CD8-positive, alpha-beta memory T cell (primary cell): ENCODE measurements around the gene IL3. TPM values are rescaled to one million over a fixed set of nuclear protein-coding genes. Genes with fewer than 3 reads are reported as not detected.
A peak's percentile ranks its signal among the peaks of the same experiment; 100 is the strongest.

Source experiments
- CTCF ChIA-PET: fragments of 350-600 bp; sonication (Branson Sonifier 250); formaldehyde crosslinking; loops from one replicate; lab custom pipeline; 2021; ENCODE audit warnings: antibody characterized with exemption; lab: Charles Lee
- POLR2A ChIA-PET: fragments of 350-600 bp; sonication (Branson Sonifier 250); formaldehyde crosslinking; loops from one replicate; lab custom pipeline; 2021; ENCODE audit warnings: antibody characterized with exemption; lab: Charles Lee
- DNase-seq, 5 donors: peaks; one replicate each; pipeline versions ENCODE4 v3.0.0 to v3.0.0-alpha.2; 2020 to 2022; ENCODE audit warnings: mixed read lengths in 1 of 5
- H3K27ac ChIP-seq: one replicate; pipeline ENCODE4 v1.7.0; 2013; ENCODE audit warnings: low read depth, mild to moderate bottlenecking, low read length, moderate library complexity
- H3K27me3 ChIP-seq: 2 replicates; pipeline ENCODE4 v1.7.0; 2013; ENCODE audit warnings: low read length, mild to moderate bottlenecking; ENCODE audit not compliant: insufficient read depth, poor library complexity, severe bottlenecking
- H3K36me3 ChIP-seq: 2 replicates; pipeline ENCODE4 v1.7.0; 2013; ENCODE audit warnings: mild to moderate bottlenecking, low read length, moderate library complexity; ENCODE audit not compliant: insufficient read depth
- H3K4me1 ChIP-seq: 2 replicates; pipeline ENCODE4 v1.7.0; 2013; ENCODE audit warnings: mild to moderate bottlenecking, low read length, moderate library complexity; ENCODE audit not compliant: insufficient read depth
- H3K4me3 ChIP-seq: 2 replicates; pipeline ENCODE4 v1.7.0; 2013; ENCODE audit warnings: mild to moderate bottlenecking, low read length
- H3K9me3 ChIP-seq: 2 replicates; pipeline ENCODE4 v1.7.0; 2013; ENCODE audit warnings: mild to moderate bottlenecking, low read length
- H3K27ac Mint-ChIP-seq, 8 donors: one replicate each; pipeline ENCODE4 v1.8.0; 2020 to 2021; ENCODE audit warnings: mixed read lengths in 8 of 8, mild to moderate bottlenecking in 6 of 8, inconsistent platforms in 3 of 8, moderate library complexity in 3 of 8
- H3K27me3 Mint-ChIP-seq, 2 donors: one replicate each; pipeline ENCODE4 v1.8.0; 2020 to 2021; ENCODE audit warnings: mixed read lengths in 2 of 2, mild to moderate bottlenecking in 1 of 2, moderate library complexity in 1 of 2
- H3K36me3 Mint-ChIP-seq, 3 donors: one replicate each; pipeline ENCODE4 v1.8.0; 2020 to 2021; ENCODE audit warnings: mixed read lengths in 3 of 3, inconsistent platforms in 1 of 3, mild to moderate bottlenecking in 1 of 3
- H3K4me1 Mint-ChIP-seq, 3 donors: one replicate each; pipeline ENCODE4 v1.8.0; 2020 to 2021; ENCODE audit warnings: mixed read lengths in 3 of 3, inconsistent platforms in 1 of 3, mild to moderate bottlenecking in 1 of 3
- H3K4me3 Mint-ChIP-seq, 7 donors: one replicate each; pipeline ENCODE4 v1.8.0; 2020 to 2021; ENCODE audit warnings: mixed read lengths in 7 of 7, mild to moderate bottlenecking in 6 of 7, moderate library complexity in 4 of 7, inconsistent platforms in 2 of 7
- H3K9me3 Mint-ChIP-seq, 5 donors: one replicate each; pipeline ENCODE4 v1.8.0; 2020 to 2022; ENCODE audit warnings: mixed read lengths in 5 of 5, mild to moderate bottlenecking in 3 of 5, moderate library complexity in 2 of 5, inconsistent platforms in 1 of 5
- polyA plus RNA-seq: library from polyadenylated mRNA; unstranded; fragments of 300-500 nt; fragmentation: Illumina TruSeq; gene quantifications from one replicate; pipeline ENCODE4 v1.2.3, GENCODE V29; 2021
- total RNA-seq, 2 experiments: library from RNA; stranded (reverse); gene quantifications; one replicate each; pipeline ENCODE4 v1.2.3, GENCODE V29; 2021

The IL3 gene
- total and polyA plus RNA-seq, 3 experiments from 2014 or later, result 69.7 to 71.9 TPM; not detected in 1

DNA sequence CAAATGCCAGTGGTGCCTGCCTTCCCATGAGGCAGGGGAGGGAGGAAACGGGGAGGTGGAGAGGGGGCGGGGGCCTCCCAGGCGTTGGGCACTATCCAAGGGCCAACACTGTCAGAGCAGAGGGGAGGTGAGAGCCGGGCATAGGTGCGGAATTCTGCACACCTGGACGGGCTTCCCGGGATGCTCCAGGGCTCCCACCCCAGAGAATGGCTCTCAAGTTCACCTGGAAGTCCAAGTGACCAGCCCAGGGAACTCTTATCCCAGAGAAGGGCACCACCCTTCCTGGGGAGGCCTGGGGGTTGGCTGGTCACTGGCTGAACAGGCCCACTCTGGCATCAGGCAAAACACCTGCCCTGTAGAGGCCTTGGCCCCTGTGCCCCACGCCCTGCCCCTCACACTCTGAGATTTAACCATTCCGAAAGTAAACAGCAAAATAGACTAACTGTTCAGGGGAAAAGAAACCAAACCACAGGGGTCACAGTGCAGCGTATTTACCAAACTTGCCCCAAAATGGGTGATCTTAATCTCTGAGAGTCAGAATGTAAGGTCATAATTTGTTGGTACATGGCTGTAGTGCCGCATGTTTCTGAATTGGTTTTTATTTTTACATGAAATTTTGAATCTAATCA is 15.9 kb downstream of the IL3 start:
- DNase-seq, result no peak
- POLR2A ChIA-PET, result no interaction called here
- peaks cover 0 to 1% (median 0%) of the 10 kb centered on the region in 3 donors for H3K36me3 Mint-ChIP-seq
- CTCF ChIA-PET, result interaction anchor here (1.3 to 3.0 kb wide), 2 partner anchors 11 to 17 kb away, joined by 3 to 18 read pairs; no protein-coding TSS in a partner anchor
- H3K27ac Mint-ChIP-seq, result peak overlapping the region in 4 of 8 donors; percentile 29 to 89 (median 58)
- H3K27me3 Mint-ChIP-seq, result no peaks in the 10 kb centered on the region
- no peaks in the 10 kb centered on the region for H3K9me3 Mint-ChIP-seq
- Histone ChIP-seq H3K4me3 (no peak overlapping the region), H3K9me3 (no peaks in the 10 kb centered on the region), H3K36me3 (no peaks in the 10 kb centered on the region), H3K4me1 (peaks cover 12% of the 10 kb centered on the region), H3K27ac (no peak overlapping the region), H3K27me3 (no peaks in the 10 kb centered on the region)
- peaks cover 18 to 65% (median 46%) of the 10 kb centered on the region in 3 donors for H3K4me1 Mint-ChIP-seq
- peak overlapping the region in 2 of 7 donors; percentile 3 to 8 for H3K4me3 Mint-ChIP-seq

DNA sequence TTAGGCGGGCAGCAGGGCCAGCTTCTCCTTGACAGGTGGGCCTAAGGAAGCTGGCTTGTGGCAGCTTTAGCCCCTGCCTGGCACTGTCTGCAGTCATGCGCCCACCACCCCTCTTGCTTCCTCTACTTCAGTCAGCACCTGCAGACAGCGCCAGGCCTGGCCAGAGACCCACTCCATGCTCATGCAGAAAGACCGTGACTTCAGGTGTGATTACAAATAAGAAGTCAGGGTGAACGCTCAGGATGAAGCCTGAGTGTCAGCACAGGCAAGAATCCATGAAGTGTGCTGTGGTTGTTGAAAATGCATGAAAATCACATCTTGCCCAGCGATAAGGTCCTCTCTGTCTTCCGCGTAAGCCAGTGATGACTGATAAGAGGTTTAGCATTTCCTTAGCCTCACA is 16.5 kb downstream of the IL3 start:
- ChIA-PET CTCF (interaction anchor here (1.0 to 1.5 kb wide), 3 partner anchors 12 to 16 kb away, joined by 3 to 5 read pairs (median 4); no protein-coding TSS in a partner anchor), POLR2A (no interaction called here)
- Histone ChIP-seq H3K27me3 (no peaks in the 10 kb centered on the region), H3K4me1 (peaks cover 12% of the 10 kb centered on the region), H3K27ac (no peak overlapping the region), H3K36me3 (no peaks in the 10 kb centered on the region), H3K4me3 (no peak overlapping the region), H3K9me3 (no peaks in the 10 kb centered on the region)
- DNase-seq, result no peak
- Mint-ChIP-seq H3K9me3 (no peaks in the 10 kb centered on the region), H3K36me3 (peaks cover 0 to 1% (median 0%) of the 10 kb centered on the region in 3 donors), H3K4me1 (peaks cover 22 to 69% (median 46%) of the 10 kb centered on the region in 3 donors), H3K27ac (peak overlapping the region in 6 of 8 donors; percentile 47 to 89 (median 80)), H3K27me3 (no peaks in the 10 kb centered on the region), H3K4me3 (peak overlapping the region in 1 of 7 donors; percentile 16)

DNA sequence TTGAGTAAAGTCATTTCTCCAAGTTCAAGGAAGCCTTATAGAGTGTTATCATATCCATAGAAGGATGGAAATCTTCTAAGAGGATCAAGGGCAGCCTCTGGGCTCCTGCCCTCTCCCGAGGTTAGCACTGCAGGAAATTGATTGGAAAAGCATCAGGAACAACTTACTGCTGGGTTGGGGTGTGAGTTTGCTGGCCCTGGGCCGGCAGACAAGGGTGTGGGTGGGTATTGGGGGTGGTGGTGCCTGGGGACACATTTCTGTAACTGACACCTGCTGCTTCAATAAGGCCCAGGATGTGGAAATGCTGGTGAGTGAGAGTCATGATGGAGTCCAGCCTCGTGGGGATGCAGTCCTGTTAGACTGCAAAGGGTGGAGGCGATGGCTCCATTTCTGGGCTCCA is 18.6 kb downstream of the IL3 start:
- Histone ChIP-seq H3K9me3 (no peaks in the 10 kb centered on the region), H3K27me3 (no peaks in the 10 kb centered on the region), H3K4me3 (no peak overlapping the region), H3K36me3 (no peaks in the 10 kb centered on the region), H3K4me1 (peaks cover 22% of the 10 kb centered on the region), H3K27ac (no peak overlapping the region)
- ChIA-PET POLR2A (no interaction called here), CTCF (interaction anchor here (2.0 kb wide), 1 partner anchor 13 kb away, joined by 4 read pairs; no protein-coding TSS in a partner anchor)
- DNase-seq, result no peak
- no peak overlapping the region for H3K4me3 Mint-ChIP-seq
- peak overlapping the region in 2 of 8 donors; percentile 29 to 58 for H3K27ac Mint-ChIP-seq
- no peaks in the 10 kb centered on the region for H3K9me3 Mint-ChIP-seq
- H3K4me1 Mint-ChIP-seq, result peaks cover 30 to 71% (median 51%) of the 10 kb centered on the region in 3 donors
- no peaks in the 10 kb centered on the region for H3K27me3 Mint-ChIP-seq
- peaks cover 0 to 1% (median 0%) of the 10 kb centered on the region in 3 donors for H3K36me3 Mint-ChIP-seq

DNA sequence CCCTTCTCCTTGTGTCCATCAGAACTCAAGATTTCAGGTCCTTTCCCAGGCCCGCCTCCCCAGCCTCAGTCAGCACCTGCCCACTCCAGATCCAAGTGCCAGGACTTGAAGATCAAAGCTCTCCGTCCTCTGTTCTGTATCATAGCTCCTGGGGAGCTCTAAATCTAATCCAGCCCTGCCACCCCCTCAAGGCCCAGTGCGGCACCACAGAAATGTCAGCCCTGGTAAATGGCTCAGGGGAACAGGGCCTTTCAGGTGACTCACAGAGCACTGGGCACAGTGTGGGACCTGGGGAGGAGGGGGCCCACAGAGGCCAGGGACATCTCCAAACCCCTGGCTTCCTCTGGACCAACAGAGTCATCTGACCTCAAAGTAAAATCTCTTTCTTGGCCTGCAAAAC is 19.2 kb downstream of the IL3 start:
- H3K27ac ChIP-seq, result no peak overlapping the region
- Mint-ChIP-seq H3K27ac (peak overlapping the region in 1 of 8 donors; percentile 91), H3K4me3 (no peak overlapping the region), H3K9me3 (no peaks in the 10 kb centered on the region), H3K36me3 (peaks cover 0 to 1% (median 0%) of the 10 kb centered on the region in 3 donors), H3K4me1 (peaks cover 30 to 70% (median 54%) of the 10 kb centered on the region in 3 donors), H3K27me3 (no peaks in the 10 kb centered on the region)
- no peaks in the 10 kb centered on the region for H3K36me3 ChIP-seq
- ChIA-PET CTCF (interaction anchor here (1.0 to 2.0 kb wide), 3 partner anchors 14 to 24 kb away, joined by 3 to 5 read pairs (median 4); no protein-coding TSS in a partner anchor), POLR2A (no interaction called here)
- no peaks in the 10 kb centered on the region for H3K9me3 ChIP-seq
- peaks cover 21% of the 10 kb centered on the region for H3K4me1 ChIP-seq
- H3K27me3 ChIP-seq, result no peaks in the 10 kb centered on the region
- H3K4me3 ChIP-seq, result no peak overlapping the region
- DNase-seq, result no peak

DNA sequence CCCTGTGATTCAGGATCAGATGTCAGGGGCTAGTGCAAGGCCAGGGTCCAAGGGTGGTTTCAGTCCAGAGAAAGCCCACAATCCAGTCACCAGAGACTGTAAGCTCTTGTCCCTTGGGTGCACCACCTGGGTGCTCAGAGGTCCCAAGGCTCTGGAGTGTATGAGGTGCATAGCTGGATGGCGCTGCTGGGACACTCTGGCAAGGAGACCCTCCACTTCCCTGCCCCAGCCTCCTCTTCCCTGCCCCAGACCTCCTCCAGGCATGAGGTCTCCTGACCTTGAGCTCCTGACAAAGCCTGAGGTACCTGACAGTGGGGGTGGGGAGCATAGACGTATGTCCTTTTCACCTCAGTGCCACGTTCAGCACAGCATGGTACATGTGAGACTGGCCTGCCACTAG is 20.1 kb downstream of the IL3 start:
- H3K4me1 ChIP-seq, result peaks cover 12% of the 10 kb centered on the region
- H3K36me3 ChIP-seq, result no peaks in the 10 kb centered on the region
- Mint-ChIP-seq H3K9me3 (no peaks in the 10 kb centered on the region), H3K4me1 (peaks cover 33 to 68% (median 53%) of the 10 kb centered on the region in 3 donors), H3K27me3 (peaks cover 0 to under 1% of the 10 kb centered on the region in 2 donors), H3K27ac (peak overlapping the region in 1 of 8 donors; percentile 43), H3K36me3 (peaks cover 0 to 1% (median 0%) of the 10 kb centered on the region in 3 donors), H3K4me3 (no peak overlapping the region)
- no peak for DNase-seq
- H3K9me3 ChIP-seq, result no peaks in the 10 kb centered on the region
- POLR2A ChIA-PET, result no interaction called here
- H3K4me3 ChIP-seq, result no peak overlapping the region
- CTCF ChIA-PET, result interaction anchor here (1.0 to 2.0 kb wide), 3 partner anchors 15 to 23 kb away, joined by 3 to 5 read pairs (median 4); no protein-coding TSS in a partner anchor
- no peaks in the 10 kb centered on the region for H3K27me3 ChIP-seq
- no peak overlapping the region for H3K27ac ChIP-seq

DNA sequence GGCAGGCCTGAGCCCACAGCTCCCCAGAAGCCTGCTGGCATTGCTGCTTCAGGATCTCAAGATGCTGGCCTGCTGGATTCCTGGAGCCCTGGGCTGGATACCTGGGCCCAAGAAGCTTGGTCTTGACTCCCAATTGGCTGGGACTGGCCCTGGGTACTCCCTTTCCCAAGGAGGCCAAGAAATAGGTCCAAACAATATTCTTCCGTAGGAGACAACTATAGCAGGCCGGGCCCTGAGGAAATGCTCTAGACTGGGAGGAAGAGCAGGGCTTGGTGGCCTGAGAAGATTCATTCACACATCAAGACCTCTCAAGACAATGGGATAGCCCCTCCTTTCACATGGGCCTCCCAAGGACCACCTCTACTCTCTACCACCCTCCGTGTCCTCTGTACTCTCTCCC is 21.0 kb downstream of the IL3 start:
- Mint-ChIP-seq H3K27ac (peak overlapping the region in 4 of 8 donors; percentile 5 to 80 (median 39)), H3K4me3 (no peak overlapping the region), H3K9me3 (no peaks in the 10 kb centered on the region), H3K4me1 (peaks cover 33 to 65% (median 53%) of the 10 kb centered on the region in 3 donors), H3K36me3 (peaks cover 0 to 1% (median 0%) of the 10 kb centered on the region in 3 donors), H3K27me3 (peaks cover 0 to 2% of the 10 kb centered on the region in 2 donors)
- ChIA-PET CTCF (no interaction called here), POLR2A (no interaction called here)
- H3K4me1 ChIP-seq, result peaks cover 10% of the 10 kb centered on the region
- no peaks in the 10 kb centered on the region for H3K9me3 ChIP-seq
- DNase-seq, result no peak
- H3K36me3 ChIP-seq, result no peaks in the 10 kb centered on the region
- no peak overlapping the region for H3K4me3 ChIP-seq
- H3K27me3 ChIP-seq, result no peaks in the 10 kb centered on the region
- H3K27ac ChIP-seq, result no peak overlapping the region

DNA sequence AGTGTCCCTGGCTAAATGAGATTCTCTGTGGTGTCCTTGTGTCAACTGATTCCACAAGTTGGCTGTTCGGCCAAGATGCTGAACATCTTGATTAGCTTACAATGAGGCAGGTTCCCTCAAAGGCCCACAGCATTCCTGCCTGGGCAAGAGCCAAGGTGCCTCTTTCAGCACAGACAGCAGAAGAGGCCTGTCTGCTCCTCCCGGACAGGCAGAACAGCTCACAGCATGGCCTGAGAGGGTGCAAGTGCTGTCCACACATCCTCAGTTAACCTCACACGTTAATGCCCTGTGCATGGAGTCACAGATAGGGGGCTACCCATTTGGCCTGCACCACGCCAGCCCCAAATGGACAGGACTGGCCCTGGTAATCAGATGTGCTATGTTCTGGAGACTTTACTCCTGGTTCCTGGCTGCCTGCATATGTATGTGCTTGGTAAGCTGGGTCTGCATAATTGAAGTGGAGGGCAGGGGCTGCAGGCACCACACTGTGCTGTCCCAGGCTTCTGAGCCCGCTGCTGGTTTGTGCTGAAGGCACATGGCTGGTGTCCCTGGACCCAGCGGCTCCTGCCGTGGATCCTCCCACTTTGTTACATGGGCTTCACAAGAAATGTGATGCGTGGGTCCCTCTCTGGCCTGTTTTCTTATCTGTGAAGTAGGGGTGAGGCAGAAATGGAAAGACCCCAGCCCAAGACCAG is 22.0 kb downstream of the IL3 start:
- ChIA-PET CTCF (no interaction called here), POLR2A (interaction anchor here (0.6 kb wide), 1 partner anchor 21 kb away, joined by 3 read pairs; no protein-coding TSS in a partner anchor)
- Mint-ChIP-seq H3K27me3 (peaks cover 0 to 2% of the 10 kb centered on the region in 2 donors), H3K27ac (peak overlapping the region in 3 of 8 donors; percentile 38 to 70 (median 64)), H3K9me3 (no peaks in the 10 kb centered on the region), H3K4me1 (peaks cover 26 to 54% (median 43%) of the 10 kb centered on the region in 3 donors), H3K36me3 (peaks cover 0 to under 1% (median 0%) of the 10 kb centered on the region in 3 donors), H3K4me3 (no peak overlapping the region)
- H3K27ac ChIP-seq, result no peak overlapping the region
- no peaks in the 10 kb centered on the region for H3K36me3 ChIP-seq
- H3K27me3 ChIP-seq, result no peaks in the 10 kb centered on the region
- H3K4me1 ChIP-seq, result peaks cover 10% of the 10 kb centered on the region
- H3K9me3 ChIP-seq, result no peaks in the 10 kb centered on the region
- peak in 1 of 5 donors; percentile 39 for DNase-seq
- no peak overlapping the region for H3K4me3 ChIP-seq
